B cell (primary cell): ENCODE results near the gene ABR.

Experiments used
- EZH2 ChIP-seq: IDR thresholded peaks from 2 replicates; pipeline ENCODE4 v1.6.1; 2012; ENCODE audit warnings: borderline replicate concordance, low read depth, mild to moderate bottlenecking, moderate library complexity, low read length; ENCODE audit not compliant: insufficient read depth, poor library complexity, severe bottlenecking
- TF ChIP-seq, protein P1 (sequence below): fragments of 200-600 bp; IDR thresholded peaks from one replicate; pipeline ENCODE4 v1.8.0; 2022; ENCODE audit warnings: antibody characterized with exemption, mild to moderate bottlenecking

- TF ChIP-seq EZH2: no peak
- TF ChIP-seq, protein P1, sequence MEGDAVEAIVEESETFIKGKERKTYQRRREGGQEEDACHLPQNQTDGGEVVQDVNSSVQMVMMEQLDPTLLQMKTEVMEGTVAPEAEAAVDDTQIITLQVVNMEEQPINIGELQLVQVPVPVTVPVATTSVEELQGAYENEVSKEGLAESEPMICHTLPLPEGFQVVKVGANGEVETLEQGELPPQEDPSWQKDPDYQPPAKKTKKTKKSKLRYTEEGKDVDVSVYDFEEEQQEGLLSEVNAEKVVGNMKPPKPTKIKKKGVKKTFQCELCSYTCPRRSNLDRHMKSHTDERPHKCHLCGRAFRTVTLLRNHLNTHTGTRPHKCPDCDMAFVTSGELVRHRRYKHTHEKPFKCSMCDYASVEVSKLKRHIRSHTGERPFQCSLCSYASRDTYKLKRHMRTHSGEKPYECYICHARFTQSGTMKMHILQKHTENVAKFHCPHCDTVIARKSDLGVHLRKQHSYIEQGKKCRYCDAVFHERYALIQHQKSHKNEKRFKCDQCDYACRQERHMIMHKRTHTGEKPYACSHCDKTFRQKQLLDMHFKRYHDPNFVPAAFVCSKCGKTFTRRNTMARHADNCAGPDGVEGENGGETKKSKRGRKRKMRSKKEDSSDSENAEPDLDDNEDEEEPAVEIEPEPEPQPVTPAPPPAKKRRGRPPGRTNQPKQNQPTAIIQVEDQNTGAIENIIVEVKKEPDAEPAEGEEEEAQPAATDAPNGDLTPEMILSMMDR: no peak
Measured at GRCh38 chr17:1229349-1229899, 49.6 kb upstream of the ABR start.
